Measurements from ENCODE around the gene SYT13.

DNA sequence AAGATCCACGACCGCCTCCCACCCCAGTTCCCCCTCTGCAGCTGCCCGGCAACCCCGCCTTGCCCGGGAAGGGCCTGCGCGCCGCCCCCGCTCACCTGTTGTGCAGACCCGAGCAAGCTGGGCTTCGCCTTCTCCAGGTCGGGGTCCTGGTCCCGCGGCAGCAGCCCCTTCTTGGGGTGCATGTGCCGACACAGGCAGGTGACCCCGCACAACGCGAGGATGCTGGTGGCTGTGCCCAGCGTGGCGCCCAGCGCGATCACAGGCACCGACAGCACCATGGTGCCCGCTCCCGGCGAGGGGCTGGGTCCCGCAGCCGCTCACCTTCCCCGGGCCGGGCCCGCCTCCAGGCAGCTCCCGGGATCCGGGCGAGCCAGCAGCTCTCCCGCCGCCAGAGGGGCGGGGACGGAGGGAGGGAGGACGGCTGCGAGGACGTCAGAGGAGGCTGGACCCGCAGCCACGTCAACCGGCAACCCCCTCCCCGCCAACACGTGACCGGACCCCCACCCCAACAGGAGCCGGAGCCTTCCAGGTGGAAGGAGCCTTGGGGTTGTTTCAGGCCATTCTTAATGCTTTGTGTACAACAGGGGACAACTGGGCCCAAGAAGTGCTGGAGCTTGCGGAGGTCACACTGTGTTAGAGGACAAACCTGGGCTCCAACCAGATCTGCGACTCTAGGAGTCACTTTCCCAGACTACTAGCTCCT is at the start of gene SYT13:
- TF ChIP-seq CTCF (IDR thresholded peaks at IDR 0.05) (no peak), POLR2A (IDR thresholded peaks at IDR 0.05) (no peak)
